Esophagus squamous epithelium (tissue), 5 donors: ENCODE data around the gene CAPN6. TPM values are rescaled to one million over a fixed set of nuclear protein-coding genes. Genes with fewer than 3 reads are reported as not detected.
A peak's percentile ranks its signal among the peaks of the same experiment; 100 is the strongest.

Experiments used
- DNase-seq: peaks from one replicate; lab custom pipeline; 2025; lab: John Stamatoyannopoulos, UW
- H3K27ac ChIP-seq, 4 donors: fragments of 200-600 bp; sonication (generic); one replicate each; pipeline ENCODE4 v1.5.1; 2016 to 2019; ENCODE audit warnings: mild to moderate bottlenecking in 1 of 4
- H3K27me3 ChIP-seq, 4 donors: fragments of 200-600 bp; sonication (generic); 1 replicate in 3 of 4; 2 replicates in 1 of 4; pipeline versions ENCODE4 v1.5.1 to v1.6.0; 2017 to 2021; ENCODE audit warnings: antibody characterized with exemption in 1 of 4
- H3K36me3 ChIP-seq, 3 donors: fragments of 200-600 bp; sonication (generic); one replicate each; pipeline ENCODE4 v1.5.1; 2016 to 2019
- H3K4me1 ChIP-seq, 3 donors: fragments of 200-600 bp; sonication (generic); one replicate each; pipeline ENCODE4 v1.5.1; 2017 to 2019
- H3K4me3 ChIP-seq, 4 donors: fragments of 200-600 bp; sonication (generic); 1 replicate in 3 of 4; 2 replicates in 1 of 4; pipeline ENCODE4 v1.5.1; 2016 to 2019; ENCODE audit warnings: mild to moderate bottlenecking in 2 of 4, moderate library complexity in 1 of 4
- H3K9me3 ChIP-seq, 3 donors: fragments of 200-600 bp; sonication (generic); one replicate each; pipeline ENCODE4 v1.5.1; 2016 to 2019
- CTCF ChIP-seq, 6 experiments: fragments of 450-650 bp in 4 of 6; fragments of 200-600 bp in 2 of 6; sonication (generic) in 2 of 6; IDR thresholded peaks; one replicate each; pipeline ENCODE4 v1.5.1; 2016 to 2019; ENCODE audit warnings: antibody characterized with exemption in 6 of 6, mild to moderate bottlenecking in 4 of 6, moderate library complexity in 4 of 6
- POLR2A ChIP-seq, 4 donors: fragments of 450-650 bp; IDR thresholded peaks; one replicate each; pipeline ENCODE4 v1.6.1; 2017; ENCODE audit warnings: antibody characterized with exemption in 4 of 4, mild to moderate bottlenecking in 4 of 4, moderate library complexity in 3 of 4
- WGBS, 2 donors: methylation state at CpG; one replicate each; pipeline ENCODE4 v1.1.5; 2018; 5-methylcytosine and 5-hydroxymethylcytosine counted together
- intact Hi-C: fragments of 100-400 bp; cut with DNase I; formaldehyde crosslinking; loops from one replicate; pipeline ENCODE4 v1.15.0; 2022
- total RNA-seq, 4 donors: library from RNA; depleted of rRNA; stranded (reverse); fragments of >200 nt; gene quantifications; one replicate each; pipeline ENCODE4 v1.1.0, GENCODE V29; 2016
- donor health status: DM: yes; HTN: yes; CAD: no.

Gene CAPN6
- total RNA-seq, 4 donors from 2014 or later, result 0.19 to 6.5 (median 3.3) TPM

- no peak for TF ChIP-seq CTCF (IDR thresholded peaks at IDR 0.05)
These were observed 9.8 kb downstream of the CAPN6 start for GRCh38 chrX:111260451-111260850.

DNA sequence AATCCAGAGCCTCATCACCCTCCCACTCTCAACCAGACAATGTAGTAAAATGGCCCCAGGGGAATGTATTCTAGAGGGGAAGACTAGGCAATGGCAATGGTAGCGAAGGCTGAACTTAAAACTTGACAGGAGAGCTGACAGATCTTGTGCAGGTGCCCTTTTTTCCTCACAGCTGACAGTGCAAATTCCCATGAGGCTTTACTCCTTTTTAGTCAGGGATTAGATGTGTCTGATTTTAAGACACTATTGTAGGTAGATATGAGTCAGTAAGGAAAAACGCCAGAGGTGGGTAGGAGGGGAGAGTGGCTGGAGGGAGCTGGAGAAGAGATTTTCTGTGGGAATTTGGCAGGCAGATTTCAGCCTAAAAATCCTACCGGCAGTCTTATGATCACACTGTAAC is 10.7 kb downstream of the CAPN6 start:
- 24 to 52% methylated on average over 3 of the region's 3 CpGs for WGBS, 2 donors
- DNase-seq, result no peak
- H3K9me3 ChIP-seq, result no peaks in the 10 kb centered on the region
- no peaks in the 10 kb centered on the region for H3K36me3 ChIP-seq
- intact Hi-C loops, result no loop called here
- peaks cover 0 to 5% (median 0%) of the 10 kb centered on the region in 4 donors for H3K27me3 ChIP-seq
- TF ChIP-seq POLR2A (IDR thresholded peaks at IDR 0.05) (no peak), CTCF (IDR thresholded peaks at IDR 0.05) (no peak)
- peaks cover 0 to 6% (median 0%) of the 10 kb centered on the region in 3 donors for H3K4me1 ChIP-seq
- H3K4me3 ChIP-seq, result no peak overlapping the region
- H3K27ac ChIP-seq, result no peak overlapping the region

More at GRCh38 chrX:111260451-111260850, 9.8 kb downstream of the CAPN6 start:
- Histone ChIP-seq H3K4me1 (peaks cover 0 to 6% (median 0%) of the 10 kb centered on the region in 3 donors), H3K9me3 (no peaks in the 10 kb centered on the region), H3K27ac (no peak overlapping the region), H3K27me3 (peaks cover 0 to 5% (median 0%) of the 10 kb centered on the region in 4 donors), H3K4me3 (no peak overlapping the region), H3K36me3 (no peaks in the 10 kb centered on the region)
- WGBS, 2 donors, result 29% methylated on average over 3 of the region's 3 CpGs; no CpG with 5 or more reads in 1 of the 2 donors
- DNase-seq, result no peak
- intact Hi-C loops, result no loop called here

- no peak overlapping the region for H3K4me3 ChIP-seq
- intact Hi-C loops, result no loop called here
- WGBS, 2 donors, result 42 to 89% methylated on average over 3 of the region's 3 CpGs
- H3K36me3 ChIP-seq, result no peaks in the 10 kb centered on the region
- TF ChIP-seq POLR2A (IDR thresholded peaks at IDR 0.05), result no peak
- no peak for TF ChIP-seq CTCF (IDR thresholded peaks at IDR 0.05)
- H3K27ac ChIP-seq, result no peak overlapping the region
- peaks cover 0 to 5% (median 0%) of the 10 kb centered on the region in 4 donors for H3K27me3 ChIP-seq
- DNase-seq, result no peak
- H3K9me3 ChIP-seq, result no peaks in the 10 kb centered on the region
- H3K4me1 ChIP-seq, result peaks cover 0 to 6% (median 0%) of the 10 kb centered on the region in 3 donors
These were observed 12.6 kb downstream of the CAPN6 start for GRCh38 chrX:111257733-111258132.

GRCh38 chrX:111254896-111255693 is 15.2 kb downstream of the CAPN6 start:
- DNase-seq, result no peak
- TF ChIP-seq CTCF (IDR thresholded peaks at IDR 0.05), result no peak
- no peak for TF ChIP-seq POLR2A (IDR thresholded peaks at IDR 0.05)
- Histone ChIP-seq H3K9me3 (no peaks in the 10 kb centered on the region), H3K4me3 (no peak overlapping the region), H3K27me3 (peaks cover 0 to 5% (median 0%) of the 10 kb centered on the region in 4 donors), H3K4me1 (peaks cover 0 to 6% (median 0%) of the 10 kb centered on the region in 3 donors), H3K27ac (no peak overlapping the region), H3K36me3 (no peaks in the 10 kb centered on the region)
- WGBS, 2 donors, result 75 to 90% methylated on average over 6 to 7 of the region's 7 CpGs
- intact Hi-C loops, result no loop called here

DNA sequence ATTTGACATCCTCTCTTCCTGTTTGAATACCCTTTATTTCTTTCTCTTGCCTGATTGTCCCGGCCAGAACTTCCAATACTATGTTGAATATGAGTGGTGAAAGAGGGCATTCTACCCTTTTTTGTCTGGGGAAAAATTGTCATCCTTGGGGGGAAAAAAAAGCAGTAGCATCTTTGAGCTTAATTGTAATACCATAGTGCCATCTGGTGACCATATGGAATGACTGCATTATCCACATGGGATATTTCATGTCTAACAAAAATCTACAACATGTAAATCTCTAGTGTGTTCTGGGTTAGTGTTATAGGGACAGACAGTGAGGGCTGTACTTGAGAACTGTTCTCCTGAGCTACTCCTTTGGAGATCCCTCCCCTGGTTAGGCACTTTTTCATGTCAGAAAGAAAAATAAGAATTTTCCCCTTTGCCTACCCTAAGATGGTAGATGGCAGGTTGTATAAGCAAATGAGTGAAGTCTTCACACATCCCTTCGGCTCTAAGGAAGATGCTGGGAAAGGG is 26.0 kb downstream of the CAPN6 start:
- Histone ChIP-seq H3K27ac (no peak overlapping the region), H3K27me3 (no peaks in the 10 kb centered on the region), H3K9me3 (no peaks in the 10 kb centered on the region), H3K4me1 (no peaks in the 10 kb centered on the region), H3K36me3 (no peaks in the 10 kb centered on the region), H3K4me3 (no peak overlapping the region)
- intact Hi-C loops, result no loop called here
- DNase-seq, result no peak
- 25 to 50% methylated on average over 2 of the region's 2 CpGs for WGBS, 2 donors
- TF ChIP-seq CTCF (IDR thresholded peaks at IDR 0.05), result peak in 5 of 6 experiments; percentile 23 to 49 (median 41)
- no peak for TF ChIP-seq POLR2A (IDR thresholded peaks at IDR 0.05)
